Measurements from ENCODE around the gene CSTA.
A peak's percentile ranks its signal among the peaks of the same experiment; 100 is the strongest.

DNA sequence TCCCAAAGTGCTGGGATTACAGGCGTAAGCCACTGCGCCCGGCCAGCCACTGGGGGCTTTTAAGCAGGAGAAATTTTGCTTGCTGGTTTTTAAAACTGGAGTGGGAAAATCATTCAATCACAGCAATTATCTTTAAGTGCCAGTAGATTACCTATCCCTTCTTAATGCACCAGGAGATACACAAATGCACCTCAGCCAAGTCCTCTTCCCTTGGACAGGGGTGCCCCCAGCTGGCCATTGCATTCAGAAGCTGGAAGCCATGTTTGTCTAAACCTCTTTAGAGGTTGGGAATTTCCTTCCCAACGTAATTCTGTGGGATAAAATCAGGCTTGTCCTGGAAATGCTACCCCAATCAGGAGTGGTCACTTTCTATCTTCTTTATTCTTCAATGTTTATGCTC, 31.4 kb downstream of the CSTA start:
- TF ChIP-seq, protein P1, sequence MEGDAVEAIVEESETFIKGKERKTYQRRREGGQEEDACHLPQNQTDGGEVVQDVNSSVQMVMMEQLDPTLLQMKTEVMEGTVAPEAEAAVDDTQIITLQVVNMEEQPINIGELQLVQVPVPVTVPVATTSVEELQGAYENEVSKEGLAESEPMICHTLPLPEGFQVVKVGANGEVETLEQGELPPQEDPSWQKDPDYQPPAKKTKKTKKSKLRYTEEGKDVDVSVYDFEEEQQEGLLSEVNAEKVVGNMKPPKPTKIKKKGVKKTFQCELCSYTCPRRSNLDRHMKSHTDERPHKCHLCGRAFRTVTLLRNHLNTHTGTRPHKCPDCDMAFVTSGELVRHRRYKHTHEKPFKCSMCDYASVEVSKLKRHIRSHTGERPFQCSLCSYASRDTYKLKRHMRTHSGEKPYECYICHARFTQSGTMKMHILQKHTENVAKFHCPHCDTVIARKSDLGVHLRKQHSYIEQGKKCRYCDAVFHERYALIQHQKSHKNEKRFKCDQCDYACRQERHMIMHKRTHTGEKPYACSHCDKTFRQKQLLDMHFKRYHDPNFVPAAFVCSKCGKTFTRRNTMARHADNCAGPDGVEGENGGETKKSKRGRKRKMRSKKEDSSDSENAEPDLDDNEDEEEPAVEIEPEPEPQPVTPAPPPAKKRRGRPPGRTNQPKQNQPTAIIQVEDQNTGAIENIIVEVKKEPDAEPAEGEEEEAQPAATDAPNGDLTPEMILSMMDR (conservative IDR thresholded peaks at IDR 0.05; ENCODE audit: low read length), result peak; percentile 60
- no peak for TF ChIP-seq EZH2phosphoT487 (IDR thresholded peaks at IDR 0.05; ENCODE audit: borderline replicate concordance, low read depth, low read length)

Measured in OCI-LY7 (cell line).